RWPE2 (cell line): ENCODE results near the gene FEM1A.
"Not testable (repeated sequence)": the region's sequence is repeated elsewhere in the genome, so short reads cannot be mapped to it uniquely, and the experiment has no call there.

Experiments
- ATAC-seq: fragments of 200-7000 bp; cut with Tn5 transposase; 3 replicates; pipeline ENCODE4 v1.9.1; 2021; ENCODE audit warnings: low read depth
- DNase-seq: peaks from one replicate; pipeline ENCODE4 v3.0.0-alpha.2; 2020; ENCODE audit warnings: low spot score
- H3K27ac ChIP-seq: fragments of 450-650 bp; 2 replicates; pipeline ENCODE4 v1.5.1; 2017; ENCODE audit warnings: mild to moderate bottlenecking; ENCODE audit not compliant: poor library complexity, severe bottlenecking
- H3K27me3 ChIP-seq: fragments of 250-450 bp; sonication (Bioruptor Pico); 2 replicates; pipeline ENCODE4 v1.5.1; 2021; ENCODE audit warnings: mild to moderate bottlenecking, moderate library complexity; ENCODE audit not compliant: insufficient read depth, poor library complexity, severe bottlenecking
- H3K36me3 ChIP-seq: fragments of 250-450 bp; sonication (Bioruptor Pico); 2 replicates; pipeline ENCODE4 v1.5.1; 2020; ENCODE audit warnings: low read depth, mild to moderate bottlenecking, moderate library complexity
- H3K4me1 ChIP-seq: fragments of 250-450 bp; sonication (Bioruptor Pico); 2 replicates; pipeline ENCODE4 v1.5.1; 2021; ENCODE audit warnings: mild to moderate bottlenecking, moderate library complexity; ENCODE audit not compliant: insufficient read depth, poor library complexity, severe bottlenecking
- H3K4me3 ChIP-seq: fragments of 250-450 bp; sonication (Bioruptor Pico); 2 replicates; pipeline ENCODE4 v1.5.1; 2021; ENCODE audit warnings: mild to moderate bottlenecking, moderate library complexity; ENCODE audit not compliant: severe bottlenecking
- H3K9me3 ChIP-seq: fragments of 250-450 bp; sonication (Bioruptor Pico); 2 replicates; pipeline ENCODE4 v1.5.1; 2021; ENCODE audit warnings: mild to moderate bottlenecking, moderate library complexity; ENCODE audit not compliant: severe bottlenecking
- CTCF ChIP-seq: fragments of 450-650 bp; IDR thresholded peaks from one replicate; pipeline ENCODE4 v1.5.1; 2017; ENCODE audit warnings: mild to moderate bottlenecking, moderate library complexity; ENCODE audit not compliant: poor library complexity, severe bottlenecking

FEM1A gene

DNA sequence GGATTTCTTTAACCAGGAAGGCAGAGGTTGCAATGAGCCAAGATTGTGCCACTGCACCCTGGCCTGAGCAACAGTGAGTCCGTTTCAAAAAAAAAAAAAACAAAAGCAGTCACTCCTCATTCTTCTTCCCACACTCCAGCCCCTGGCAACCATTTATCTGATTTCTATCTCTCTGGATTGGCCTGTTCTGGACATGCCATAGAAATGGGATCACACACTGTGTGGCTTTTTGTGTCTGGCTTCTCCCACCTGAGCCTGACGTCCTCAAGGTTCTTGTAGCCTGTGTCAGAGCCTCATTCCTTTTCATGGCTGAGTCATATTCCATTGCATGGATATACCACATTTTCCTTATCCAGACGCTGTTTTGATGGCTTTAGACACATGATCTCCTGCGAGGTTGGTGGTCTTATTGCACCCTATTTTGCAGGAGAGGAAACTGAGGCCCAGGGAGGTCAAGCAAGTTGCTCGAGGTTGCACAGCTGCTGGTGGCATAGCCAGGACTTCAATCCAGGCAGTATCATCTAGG is 15.8 kb upstream of the FEM1A start:
- TF ChIP-seq CTCF = no peak
- ATAC-seq (no peak), DNase-seq (no peak)
- Histone ChIP-seq H3K27ac (no peak overlapping the region), H3K4me1 (no peaks in the 10 kb centered on the region), H3K9me3 (no peaks in the 10 kb centered on the region), H3K27me3 (no peaks in the 10 kb centered on the region), H3K4me3 (no peak overlapping the region), H3K36me3 (no peaks in the 10 kb centered on the region)

DNA sequence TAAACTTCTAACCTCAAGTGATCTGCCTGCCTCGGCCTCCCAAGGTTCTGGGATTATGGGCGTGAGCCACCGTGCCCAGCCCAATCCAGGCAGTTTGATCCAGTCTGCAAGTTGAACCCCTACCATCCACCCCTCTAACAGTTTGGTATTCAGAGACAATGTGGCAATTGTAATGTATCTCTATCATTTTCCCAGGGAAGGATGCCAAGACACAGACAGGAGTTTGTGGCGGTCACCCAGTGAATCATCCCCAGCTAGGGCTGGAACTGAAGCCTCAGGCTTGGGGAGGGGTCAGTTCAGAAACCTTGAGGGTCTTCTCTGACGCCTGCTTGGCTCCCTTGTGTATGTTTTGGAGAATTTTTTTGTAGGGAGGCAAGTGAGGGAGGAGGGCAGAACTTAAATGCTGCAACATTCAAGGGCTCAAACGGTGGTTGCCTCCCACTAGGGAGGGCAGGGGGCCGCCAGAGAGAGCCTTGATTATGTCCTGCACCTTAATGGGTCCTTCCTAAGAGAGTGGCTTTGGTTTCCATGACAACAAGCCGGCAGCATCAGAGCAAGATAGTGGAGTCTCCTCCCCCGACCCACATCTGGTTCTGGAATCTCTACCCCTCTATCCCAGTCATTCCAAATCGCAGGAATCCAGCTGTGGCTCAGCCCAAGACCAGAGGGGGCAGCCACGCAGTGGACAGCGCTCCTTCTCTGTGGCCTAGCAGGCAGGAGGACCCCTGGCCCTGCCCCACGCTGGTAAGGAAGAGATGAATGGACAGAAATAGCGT is 14.9 kb upstream of the FEM1A start:
- TF ChIP-seq CTCF = no peak
- ATAC-seq (no peak), DNase-seq (no peak)
- no peaks in the 10 kb centered on the region for H3K27me3 ChIP-seq
- H3K4me3 ChIP-seq = no peak overlapping the region
- no peaks in the 10 kb centered on the region for H3K4me1 ChIP-seq
- H3K27ac ChIP-seq = no peak overlapping the region
- no peaks in the 10 kb centered on the region for H3K9me3 ChIP-seq
- H3K36me3 ChIP-seq = no peaks in the 10 kb centered on the region

DNA sequence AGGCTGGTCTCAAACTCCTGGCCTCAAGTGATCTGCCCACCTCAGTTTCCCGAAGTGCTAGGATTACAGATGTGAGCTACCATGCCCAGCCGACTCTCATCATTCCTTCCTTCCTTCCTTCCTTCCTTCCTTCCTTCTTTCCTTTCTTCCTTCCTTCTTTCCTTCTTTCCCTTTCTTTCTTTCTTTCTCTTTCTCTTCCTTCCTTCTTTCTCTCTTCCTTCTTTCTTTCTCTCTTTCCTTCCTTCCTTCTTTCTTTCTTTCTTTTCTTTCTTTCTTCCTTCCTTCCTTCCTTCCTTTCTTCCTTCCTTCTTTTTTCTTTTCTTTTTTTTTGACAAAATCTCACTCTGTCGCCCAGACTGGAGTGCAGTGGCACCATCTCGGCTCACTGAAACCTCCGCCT is 13.4 kb upstream of the FEM1A start:
- H3K4me1 ChIP-seq, H3K27ac ChIP-seq, ATAC-seq, DNase-seq, H3K27me3 ChIP-seq, H3K4me3 ChIP-seq, H3K36me3 ChIP-seq, H3K9me3 ChIP-seq: not testable (repeated sequence)

DNA sequence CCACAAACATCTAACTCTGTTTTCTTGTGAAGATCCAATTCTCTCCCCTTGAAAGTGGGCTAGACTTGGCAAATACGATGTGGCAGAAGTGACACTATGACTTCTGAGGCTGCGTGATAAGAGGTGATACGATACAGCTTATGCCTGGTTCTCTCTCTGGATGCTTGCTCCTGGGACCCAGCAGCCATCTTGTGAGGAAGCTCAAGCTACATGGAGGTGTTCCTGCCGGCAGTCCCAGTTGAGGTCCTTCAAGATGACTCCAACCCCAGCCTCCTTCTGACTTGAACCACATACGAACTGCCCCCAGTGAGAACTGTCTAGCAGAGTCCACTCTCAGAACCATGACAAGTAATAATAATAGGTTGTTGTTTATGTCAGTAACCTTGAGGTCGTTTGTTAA is 10.7 kb upstream of the FEM1A start:
- Histone ChIP-seq H3K4me1 (no peaks in the 10 kb centered on the region), H3K27ac (no peak overlapping the region), H3K27me3 (peaks cover 8% of the 10 kb centered on the region), H3K36me3 (no peaks in the 10 kb centered on the region), H3K9me3 (no peaks in the 10 kb centered on the region), H3K4me3 (no peak overlapping the region)
- no peak for TF ChIP-seq CTCF
- ATAC-seq (no peak), DNase-seq (no peak)

- no peaks in the 10 kb centered on the region for H3K36me3 ChIP-seq
- DNase-seq (no peak), ATAC-seq (no peak)
- TF ChIP-seq CTCF = no peak
- H3K4me3 ChIP-seq = no peak overlapping the region
- no peaks in the 10 kb centered on the region for H3K4me1 ChIP-seq
- H3K9me3 ChIP-seq = no peaks in the 10 kb centered on the region
- H3K27ac ChIP-seq = no peak overlapping the region
- peaks cover 8% of the 10 kb centered on the region for H3K27me3 ChIP-seq
Observed at GRCh38 chr19:4781801-4782200, 9.7 kb upstream of the FEM1A start.

DNA sequence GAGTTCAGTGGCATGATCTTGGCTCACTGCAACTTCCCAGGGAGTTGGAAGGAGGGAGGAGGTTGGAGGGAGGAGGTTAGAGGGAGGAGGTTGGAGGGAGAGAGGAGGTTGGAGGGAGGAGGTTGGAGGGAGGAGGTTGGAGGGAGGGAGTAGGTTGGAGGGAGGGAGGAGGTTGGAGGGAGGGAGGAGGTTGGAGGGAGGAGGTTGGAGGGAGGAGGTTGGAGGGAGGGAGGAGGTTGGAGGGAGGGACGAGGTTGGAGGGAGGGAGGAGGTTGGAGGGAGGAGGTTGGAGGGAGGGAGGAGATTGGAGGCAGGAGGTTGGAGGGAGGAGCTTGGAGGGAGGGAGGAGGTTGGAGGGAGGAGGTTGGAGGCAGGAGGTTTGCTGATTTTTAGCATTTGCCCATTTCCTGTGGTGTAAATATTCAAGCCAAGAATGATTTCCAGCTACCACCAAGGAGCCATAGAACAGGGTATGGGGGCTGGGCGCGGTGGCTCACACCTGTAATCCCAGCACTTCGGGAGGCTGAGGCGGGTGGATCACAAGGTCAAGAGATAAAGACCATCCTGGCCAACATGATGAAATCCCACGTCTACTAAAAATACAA is 5.0 kb upstream of the FEM1A start:
- H3K36me3 ChIP-seq, ATAC-seq, H3K27me3 ChIP-seq, H3K27ac ChIP-seq, DNase-seq, H3K4me1 ChIP-seq, H3K4me3 ChIP-seq, H3K9me3 ChIP-seq: not testable (repeated sequence)

DNA sequence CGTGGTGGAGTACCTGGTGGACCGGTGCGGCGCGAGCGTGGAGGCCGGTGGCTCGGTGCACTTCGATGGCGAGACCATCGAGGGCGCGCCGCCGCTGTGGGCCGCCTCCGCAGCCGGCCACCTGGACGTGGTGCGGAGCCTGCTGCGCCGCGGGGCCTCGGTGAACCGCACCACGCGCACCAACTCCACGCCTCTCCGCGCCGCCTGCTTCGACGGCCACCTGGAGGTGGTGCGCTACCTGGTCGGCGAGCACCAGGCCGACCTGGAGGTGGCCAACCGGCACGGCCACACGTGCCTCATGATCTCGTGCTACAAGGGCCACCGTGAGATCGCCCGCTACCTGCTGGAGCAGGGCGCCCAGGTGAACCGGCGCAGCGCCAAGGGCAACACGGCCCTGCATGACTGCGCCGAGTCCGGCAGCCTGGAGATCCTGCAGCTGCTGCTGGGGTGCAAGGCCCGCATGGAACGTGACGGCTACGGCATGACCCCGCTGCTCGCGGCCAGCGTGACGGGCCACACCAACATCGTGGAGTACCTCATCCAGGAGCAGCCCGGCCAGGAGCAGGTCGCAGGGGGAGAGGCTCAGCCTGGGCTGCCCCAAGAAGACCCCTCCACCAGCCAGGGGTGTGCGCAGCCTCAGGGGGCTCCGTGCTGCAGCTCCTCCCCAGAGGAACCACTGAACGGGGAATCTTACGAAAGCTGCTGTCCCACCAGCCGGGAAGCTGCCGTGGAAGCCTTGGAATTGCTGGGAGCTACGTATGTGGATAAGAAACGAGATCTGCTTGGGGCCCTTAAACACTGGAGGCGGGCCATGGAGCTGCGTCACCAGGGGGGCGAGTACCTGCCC is 708 bp downstream of the FEM1A start:
- not testable (repeated sequence) for DNase-seq, H3K9me3 ChIP-seq, ATAC-seq, H3K27me3 ChIP-seq
- peaks cover 10% of the 10 kb centered on the region for H3K4me1 ChIP-seq
- H3K27ac ChIP-seq = peak overlapping the region; percentile 63
- H3K4me3 ChIP-seq = peak overlapping the region; percentile 96
- peaks cover 19% of the 10 kb centered on the region for H3K36me3 ChIP-seq
